HG03439 (cell line): ENCODE data around the gene GPC6.
"Not testable (repeated sequence)": the region's sequence is repeated elsewhere in the genome, so short reads cannot be mapped to it uniquely, and the experiment has no call there.

ENCODE experiments used
- ATAC-seq: cut with Tn5 transposase; IDR thresholded peaks from one replicate; pipeline ENCODE4 v1.9.1; 2021; ENCODE audit warnings: mild to moderate bottlenecking, moderate library complexity; ENCODE audit not compliant: unreplicated experiment

GPC6 gene

GRCh38 chr13:94329754-94330551 lies 1103.3 kb downstream of the GPC6 start:
- no peak for ATAC-seq

- no peak for ATAC-seq
Measured at GRCh38 chr13:94330552-94331071, 1104.0 kb downstream of the GPC6 start.

DNA sequence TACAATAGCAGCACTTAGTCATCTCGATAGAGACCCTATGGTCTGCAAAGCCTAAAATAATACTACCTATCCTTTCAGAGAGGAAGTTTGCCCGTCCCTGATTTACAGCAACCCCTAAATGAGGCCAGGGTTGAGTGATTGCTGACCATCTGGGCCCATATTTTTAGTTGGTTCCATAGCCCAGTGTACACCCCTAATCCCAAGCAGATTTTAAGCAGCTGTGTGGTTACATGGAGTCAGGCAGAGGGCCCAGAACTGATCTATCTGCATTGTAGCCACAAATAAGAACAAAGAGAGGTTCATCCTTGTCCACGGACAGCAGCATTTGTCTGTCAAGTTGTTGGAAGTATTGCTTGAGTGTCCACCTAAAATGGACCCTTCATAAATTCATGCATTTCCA lies 1104.7 kb downstream of the GPC6 start:
- ATAC-seq: no peak

GRCh38 chr13:94332359-94333096 lies 1105.9 kb downstream of the GPC6 start:
- ATAC-seq: no peak

DNA sequence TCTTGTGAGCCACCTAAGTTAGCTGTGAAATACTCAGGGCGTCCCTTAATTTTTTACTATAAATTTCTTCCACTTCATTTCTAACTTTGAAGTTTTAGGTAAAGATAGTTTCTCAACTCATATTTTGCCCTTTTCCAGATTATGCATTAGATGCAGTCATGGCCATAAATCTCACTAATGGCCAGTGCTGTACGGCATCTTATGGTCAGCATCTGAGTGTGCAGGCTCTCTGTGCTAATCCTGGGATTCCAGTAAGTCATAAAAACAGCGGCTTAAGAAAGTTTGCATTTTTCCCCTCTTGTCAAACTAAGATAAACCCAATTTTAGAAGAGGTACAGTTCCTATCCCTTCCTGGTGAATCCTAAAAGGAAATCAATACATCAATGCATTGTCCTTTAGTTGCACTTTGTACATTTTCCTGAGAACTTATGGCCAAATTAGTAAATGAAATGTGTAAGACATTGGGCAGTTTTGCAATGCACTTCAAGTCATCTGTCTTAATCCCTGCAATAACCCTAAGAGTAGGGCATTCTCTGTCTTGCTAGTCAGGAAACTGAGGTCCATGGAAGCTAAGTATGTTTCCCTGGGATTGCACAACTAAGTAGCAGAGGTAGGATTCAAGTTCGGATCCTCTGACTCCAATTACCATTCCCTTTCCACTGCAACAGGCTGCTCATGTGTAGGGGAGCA lies 1106.7 kb downstream of the GPC6 start:
- no peak for ATAC-seq

- ATAC-seq: no peak
Measured at GRCh38 chr13:94335761-94336526, 1109.3 kb downstream of the GPC6 start.

DNA sequence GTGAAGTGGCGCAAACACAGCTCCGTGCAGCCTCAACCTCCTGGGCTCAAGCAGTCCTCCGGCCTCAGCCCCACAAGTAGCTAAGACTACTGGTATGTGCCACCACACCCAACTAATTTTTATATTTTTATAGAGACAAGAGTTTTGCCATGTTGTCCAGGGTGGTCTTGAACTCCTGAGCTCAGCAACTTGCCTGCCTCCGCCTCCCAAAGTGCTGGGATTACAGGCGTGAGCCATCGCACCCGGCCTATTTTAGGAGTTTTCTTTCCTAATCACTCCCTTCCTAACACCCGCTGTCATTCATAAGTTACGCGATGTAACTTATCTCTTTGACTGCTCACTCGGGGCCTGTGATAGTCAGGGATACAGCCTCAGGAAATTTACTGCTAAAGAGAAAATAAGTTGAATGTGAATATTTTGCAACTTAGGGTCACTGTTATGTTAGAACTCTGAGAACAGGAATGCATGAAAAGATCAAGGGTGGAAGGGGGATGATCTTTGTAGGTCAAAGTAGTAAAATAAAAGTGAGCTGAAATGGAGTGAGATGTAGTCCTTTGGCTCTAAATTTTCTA lies 1112.6 kb downstream of the GPC6 start:
- no peak for ATAC-seq

DNA sequence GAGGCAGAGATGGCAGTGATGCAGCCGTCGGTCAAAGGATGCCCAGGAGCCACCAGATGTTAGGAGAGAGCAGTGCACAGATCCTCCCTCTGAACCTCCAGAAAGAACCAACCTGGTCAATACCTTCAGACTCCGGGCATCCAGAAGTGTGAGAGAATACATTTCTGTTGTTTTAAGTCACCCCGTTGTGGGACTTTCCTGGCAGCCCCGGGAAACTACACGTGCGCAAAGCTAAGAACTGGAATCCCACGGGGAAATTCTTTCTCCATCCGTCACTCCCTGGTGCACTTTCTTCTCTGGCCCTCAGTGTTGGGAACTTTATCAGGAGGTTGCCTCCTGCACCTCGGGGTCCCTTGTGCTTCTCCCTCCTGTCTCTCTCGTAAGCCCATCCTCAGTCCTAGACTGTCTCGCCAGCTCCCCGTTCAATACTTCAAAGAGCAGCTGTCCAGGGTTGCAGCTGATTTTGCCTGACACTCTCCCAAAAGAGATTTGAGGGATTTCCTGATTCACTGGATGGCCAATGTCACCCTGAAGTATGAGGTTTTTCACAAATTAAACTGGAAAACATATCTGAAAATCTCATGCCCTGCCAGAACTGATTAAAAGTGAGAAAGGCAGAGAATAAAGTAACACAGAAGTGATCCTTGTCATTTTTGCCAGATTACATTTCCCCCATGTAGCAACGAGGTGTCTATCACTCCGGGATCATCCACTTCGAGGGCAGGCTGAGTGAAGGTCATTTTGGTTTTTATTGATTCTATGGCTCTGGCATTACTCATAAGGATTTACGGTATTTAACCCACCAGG lies 1116.0 kb downstream of the GPC6 start:
- no peak for ATAC-seq

GRCh38 chr13:94343243-94343585 lies 1116.6 kb downstream of the GPC6 start:
- no peak for ATAC-seq

DNA sequence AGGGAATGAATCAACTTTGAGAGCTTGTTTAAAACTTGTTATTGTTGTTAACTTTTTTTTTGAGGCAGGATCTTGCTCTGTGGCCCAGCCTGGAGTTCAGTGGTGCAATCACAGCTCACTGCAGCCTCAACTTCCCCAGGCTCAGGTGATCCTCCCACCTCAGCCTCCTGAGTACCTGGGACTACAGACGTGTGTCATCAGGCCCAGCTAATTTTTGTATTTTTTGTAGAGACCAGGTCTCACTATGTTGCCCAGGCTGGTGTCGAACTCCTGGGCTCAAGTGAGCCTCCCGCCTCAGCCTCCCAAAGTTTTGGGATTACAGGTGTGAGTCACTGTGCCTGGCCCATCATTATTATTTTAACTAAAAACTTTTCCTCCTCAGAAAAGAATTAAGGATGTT lies 1117.1 kb downstream of the GPC6 start:
- not testable (repeated sequence) for ATAC-seq

DNA sequence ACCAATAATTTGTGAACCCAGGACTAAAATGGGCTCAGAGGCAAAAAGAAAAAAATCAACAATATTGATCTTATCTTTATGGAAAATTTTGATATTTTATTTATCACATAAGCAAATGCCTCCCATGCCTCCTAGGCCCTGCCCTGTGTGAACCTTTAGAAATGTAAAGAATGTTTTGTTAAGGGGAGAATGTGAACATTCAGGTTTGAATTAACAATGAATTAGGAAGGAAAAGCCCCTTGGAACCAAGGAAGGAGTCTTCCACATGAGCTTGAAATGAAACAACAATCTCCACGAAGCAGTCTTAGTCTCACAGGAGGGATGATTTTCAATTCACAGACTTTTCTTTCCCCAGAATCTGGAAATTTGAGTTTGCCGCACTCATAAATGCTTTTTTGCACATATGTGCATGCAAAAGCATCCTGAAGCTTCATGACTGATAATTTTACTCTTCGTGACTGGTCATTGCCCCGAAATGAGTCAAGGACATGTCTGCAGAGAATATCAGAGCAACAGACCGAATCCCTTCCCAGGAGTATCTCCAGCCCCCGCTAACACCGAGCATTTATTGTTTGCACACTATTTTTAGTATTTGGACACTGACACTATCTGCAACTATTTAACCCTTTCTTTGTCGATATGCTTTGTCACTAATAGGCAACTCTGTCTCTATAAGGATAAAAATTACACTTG lies 1117.7 kb downstream of the GPC6 start:
- no peak for ATAC-seq

- ATAC-seq: no peak
Measured at GRCh38 chr13:94345374-94346195, 1119.0 kb downstream of the GPC6 start.

DNA sequence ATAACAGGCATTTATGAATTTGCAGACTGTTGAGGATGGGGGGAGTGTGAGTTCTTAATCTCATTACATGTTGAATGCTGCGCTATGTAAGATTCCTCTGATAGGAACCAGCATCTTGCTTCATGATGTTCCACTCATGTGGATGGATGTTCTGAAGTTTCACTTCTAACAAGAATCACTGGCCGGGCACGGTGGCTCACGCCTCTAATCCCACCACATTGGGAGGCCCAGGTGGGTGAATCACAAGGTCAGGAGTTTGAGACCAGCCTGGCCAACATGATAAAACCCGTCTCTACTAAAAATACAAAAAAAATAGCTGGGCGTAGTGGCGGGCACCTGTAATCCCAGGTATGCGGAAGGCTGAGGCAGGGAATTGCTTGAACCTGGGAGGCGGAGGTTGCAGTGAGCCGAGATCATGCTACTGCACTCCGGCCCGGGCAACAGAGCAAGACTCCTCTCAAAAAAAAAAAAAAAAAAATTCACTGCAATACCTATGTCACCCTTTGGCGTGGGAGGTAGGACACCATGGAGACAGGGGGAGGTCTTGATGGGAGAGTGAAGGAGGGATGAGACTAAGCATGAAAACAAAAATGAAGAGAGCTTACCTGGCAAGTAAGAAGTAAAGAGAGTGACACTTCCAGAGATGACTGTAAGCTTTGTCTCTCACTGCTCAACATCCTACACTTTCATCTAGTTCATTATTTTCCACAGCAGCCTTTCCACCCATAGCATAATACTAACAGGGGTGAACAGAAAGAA lies 1119.8 kb downstream of the GPC6 start:
- no peak for ATAC-seq

GRCh38 chr13:94351292-94351990 lies 1124.8 kb downstream of the GPC6 start:
- ATAC-seq: no peak

DNA sequence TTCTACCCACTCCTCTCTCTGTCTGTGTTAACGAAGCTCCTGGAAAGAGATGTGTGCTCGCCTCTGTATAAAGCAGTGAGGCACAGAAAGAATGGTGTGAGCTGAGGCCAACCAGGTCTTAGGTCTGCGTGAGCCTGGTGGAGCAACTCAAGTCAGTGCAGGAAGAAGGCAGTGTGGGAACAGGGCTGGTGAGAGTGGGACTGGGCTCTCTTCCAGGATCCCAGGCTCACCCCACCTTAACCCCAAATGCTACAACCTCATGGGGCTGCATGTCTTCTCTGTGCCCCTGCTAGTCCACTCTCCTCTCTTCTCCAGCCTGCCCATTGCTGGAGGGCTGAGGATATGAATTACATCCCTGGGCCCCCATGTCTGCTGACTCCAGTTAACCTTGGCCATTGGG lies 1125.5 kb downstream of the GPC6 start:
- no peak for ATAC-seq

DNA sequence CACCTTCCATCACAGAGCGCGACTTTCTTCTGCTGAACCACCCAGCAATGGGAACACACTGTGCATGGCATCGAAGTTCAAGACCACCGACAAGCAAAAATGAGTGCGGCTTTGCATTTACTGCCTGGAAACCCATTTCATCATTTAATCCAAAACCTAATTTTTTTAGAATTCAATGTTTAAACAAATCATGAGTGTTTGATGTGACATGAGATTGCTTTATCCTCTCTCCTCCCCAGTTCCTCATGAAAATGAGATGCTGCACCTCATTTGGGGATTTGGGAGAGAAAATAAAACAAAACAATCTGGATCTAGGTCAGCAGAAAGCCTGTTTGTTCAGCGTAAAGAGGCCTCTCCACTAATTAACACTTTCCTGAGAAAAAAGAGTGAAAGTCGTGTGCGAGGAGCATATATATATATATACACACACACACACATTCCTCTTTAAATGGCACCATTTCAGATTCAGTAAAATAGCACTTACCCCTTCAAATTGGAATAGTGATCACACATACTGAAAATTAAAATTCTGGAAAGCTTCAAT lies 1126.6 kb downstream of the GPC6 start:
- ATAC-seq: no peak

- no peak for ATAC-seq
Measured at GRCh38 chr13:94359875-94360274, 1133.3 kb downstream of the GPC6 start.
